Epidermal melanocyte (primary cell): ENCODE results near the gene RNPS1.
A peak's percentile ranks its signal among the peaks of the same experiment; 100 is the strongest.

ENCODE experiments used
- DNase-seq: peaks from one replicate; pipeline ENCODE4 v3.0.0; 2011; ENCODE audit warnings: low spot score; ENCODE audit not compliant: insufficient read length

The RNPS1 gene, protein sequence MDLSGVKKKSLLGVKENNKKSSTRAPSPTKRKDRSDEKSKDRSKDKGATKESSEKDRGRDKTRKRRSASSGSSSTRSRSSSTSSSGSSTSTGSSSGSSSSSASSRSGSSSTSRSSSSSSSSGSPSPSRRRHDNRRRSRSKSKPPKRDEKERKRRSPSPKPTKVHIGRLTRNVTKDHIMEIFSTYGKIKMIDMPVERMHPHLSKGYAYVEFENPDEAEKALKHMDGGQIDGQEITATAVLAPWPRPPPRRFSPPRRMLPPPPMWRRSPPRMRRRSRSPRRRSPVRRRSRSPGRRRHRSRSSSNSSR

DNA sequence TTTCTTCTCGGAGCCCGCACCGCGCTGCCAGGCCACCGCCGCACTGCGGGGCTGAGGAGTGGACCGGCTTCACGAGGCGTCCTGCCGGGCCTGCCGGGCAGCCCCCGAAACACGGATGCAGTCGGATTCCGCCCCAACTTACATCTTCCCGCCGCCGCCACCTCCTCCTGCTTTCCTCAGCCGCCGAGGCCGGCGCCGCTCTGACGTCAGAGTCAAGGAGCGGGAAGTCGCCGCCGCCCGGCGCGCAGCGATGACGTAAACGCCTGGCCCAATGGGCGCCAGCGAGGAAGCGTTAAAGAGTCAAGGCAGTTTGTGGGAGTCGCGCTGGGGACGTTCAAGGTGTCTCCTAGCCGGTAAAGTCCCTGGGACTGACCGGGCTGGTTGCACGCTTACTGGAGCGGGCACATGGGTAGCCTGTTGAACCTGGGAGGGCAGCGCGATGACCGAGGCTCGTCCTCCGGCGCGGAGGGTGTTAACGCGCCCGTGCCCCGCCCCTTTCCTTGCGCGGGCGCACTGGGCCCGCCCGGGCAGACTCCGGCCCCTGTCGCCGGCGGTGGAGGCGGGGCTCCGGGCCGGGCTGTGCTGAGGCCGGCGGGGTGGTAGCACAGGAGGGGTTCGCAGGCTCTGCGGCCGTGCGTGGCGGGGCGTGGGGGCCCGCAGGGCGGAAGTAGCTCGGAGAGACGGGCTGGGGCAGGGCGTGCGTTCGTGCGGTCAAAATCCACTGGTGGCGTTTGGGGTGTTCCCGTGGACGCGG is at the start of gene RNPS1:
TSS of gene RNPS1 (minus strand) at position 214 of the 754 bp plus-strand sequence. CDS start 3,483 bp downstream, outside the sequence.
- DNase-seq: peak; percentile 99

DNA sequence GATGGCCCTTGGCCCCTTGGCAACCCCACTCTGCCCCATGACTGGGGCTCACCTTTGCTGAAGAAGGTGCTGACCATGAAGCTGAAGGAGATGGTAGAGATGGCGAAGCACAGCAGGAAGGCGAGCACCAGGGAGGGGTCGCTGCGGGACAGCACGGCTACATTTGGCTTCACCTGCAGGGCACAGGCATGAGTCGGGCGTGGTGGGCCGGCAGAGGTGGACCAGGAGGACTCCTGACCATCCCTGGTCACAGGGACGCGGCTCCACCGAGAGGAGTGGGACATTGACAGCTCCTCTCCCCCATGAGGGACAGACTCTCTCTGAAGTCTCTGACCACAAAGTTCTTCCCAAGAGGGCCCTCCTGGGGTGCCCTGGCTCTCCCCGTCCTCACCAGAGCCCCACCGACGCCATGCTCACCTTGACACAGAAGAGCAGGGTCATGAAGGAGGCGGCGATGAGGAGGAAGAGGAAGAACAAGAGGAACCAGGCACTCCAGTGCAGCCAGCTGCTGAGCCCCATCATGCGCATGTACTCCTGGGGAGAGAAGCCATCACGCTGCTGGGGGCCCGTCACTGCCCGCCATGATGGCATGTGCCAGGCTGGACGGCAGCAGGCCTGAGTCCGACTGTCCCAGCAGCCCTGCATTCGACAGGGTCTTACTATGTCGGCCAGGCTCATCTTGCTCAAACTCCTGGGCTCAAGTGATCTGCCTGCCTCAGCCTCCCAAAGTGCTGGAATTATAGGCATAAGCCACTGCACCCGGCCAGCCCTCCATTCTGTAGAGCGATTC is 49.5 kb upstream of the RNPS1 start:
- DNase-seq: no peak

DNA sequence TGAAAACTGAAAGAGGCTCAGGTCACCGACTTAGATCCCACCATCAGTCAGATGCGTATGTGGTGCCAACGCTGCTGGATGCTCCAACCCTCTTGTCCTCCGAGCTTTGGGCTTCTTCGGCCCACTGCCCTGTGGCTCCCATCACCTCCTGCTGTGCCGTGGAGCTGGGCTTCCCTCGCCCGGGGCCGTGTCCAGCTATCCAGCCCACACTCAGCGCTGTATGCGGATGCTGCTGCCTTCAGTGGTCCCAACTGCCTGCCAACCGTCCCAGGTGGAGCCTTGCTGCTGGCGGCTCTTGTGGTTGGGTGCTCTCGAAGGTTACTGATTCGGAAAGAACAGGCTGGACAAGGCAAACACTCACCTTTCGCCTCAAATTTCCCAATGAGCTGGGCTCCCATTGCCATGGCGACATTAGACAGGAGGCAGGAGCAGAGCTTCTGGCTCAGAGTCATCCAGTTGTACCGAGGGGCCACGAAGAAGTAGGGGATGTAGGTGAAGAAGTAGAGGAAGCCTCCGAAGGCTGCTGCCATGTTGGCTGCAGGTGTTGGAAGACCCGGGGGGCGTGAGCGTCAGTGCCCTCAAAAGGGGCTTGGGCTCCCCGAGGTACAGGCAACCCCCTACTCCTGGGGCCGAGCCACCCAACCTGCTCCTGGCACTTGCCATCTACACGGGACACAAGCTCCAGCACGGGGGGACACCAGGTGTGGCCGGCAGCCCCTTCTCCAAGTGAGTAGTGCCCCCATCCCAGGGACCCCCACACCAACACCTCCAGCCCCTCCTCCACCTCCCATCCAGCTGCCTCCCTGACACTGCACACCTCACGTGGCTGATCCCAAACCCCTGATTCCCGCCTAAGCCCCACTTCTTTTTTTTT is 40.4 kb upstream of the RNPS1 start:
- DNase-seq: no peak

DNA sequence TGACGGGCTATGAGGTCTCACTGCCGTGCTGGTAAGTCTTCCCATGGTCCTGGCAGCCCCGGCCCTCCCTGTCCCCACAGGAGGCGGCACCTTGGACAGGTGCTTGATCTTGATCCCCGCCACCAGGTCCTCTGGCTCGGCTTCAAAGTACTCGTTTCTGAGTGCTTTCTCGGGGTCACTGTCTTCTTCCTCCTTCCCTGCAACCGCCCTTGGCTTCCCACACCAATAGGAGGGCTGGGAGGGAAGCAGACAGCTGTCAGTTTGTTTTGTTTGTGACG is 31.9 kb upstream of the RNPS1 start:
- no peak for DNase-seq

DNA sequence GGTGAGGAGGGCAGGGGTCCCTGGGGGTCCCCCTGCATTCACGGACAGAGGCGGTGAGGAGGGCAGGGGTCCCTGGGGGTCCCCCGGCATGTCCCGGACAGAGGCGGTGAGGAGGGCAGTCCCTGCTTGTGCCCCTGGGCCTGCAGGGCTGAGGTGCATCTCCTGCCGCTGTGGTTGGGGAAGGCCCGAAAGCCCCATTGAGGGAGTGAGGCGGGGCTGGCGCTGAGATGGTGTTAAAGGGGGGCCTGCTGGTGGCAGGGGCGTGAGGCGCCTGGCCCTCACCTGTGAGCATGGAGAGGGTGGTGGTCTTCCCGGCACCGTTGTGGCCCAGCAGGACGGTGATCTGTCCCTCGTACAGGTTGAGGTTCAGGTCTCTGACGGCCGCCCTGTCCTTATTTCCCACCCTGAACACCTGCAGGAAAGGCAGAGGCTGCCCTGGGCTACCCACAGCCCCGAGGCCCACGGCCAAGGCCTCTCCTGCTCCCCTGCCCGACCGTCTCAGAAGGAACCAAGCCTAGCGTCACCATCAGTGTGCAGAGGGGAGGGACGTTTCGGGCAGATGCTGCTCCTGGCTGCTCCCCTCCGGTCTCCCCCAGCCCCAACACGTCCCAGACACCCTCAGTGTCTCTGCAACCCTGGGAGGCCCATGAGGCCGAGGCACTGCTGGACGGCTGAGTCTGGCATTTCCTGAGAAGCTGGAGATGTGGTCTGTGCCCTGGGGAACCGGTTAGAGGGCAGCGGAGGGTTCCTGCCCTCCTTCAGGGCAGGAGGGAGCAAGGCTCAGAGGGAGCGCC is 31.4 kb upstream of the RNPS1 start:
- no peak for DNase-seq

DNA sequence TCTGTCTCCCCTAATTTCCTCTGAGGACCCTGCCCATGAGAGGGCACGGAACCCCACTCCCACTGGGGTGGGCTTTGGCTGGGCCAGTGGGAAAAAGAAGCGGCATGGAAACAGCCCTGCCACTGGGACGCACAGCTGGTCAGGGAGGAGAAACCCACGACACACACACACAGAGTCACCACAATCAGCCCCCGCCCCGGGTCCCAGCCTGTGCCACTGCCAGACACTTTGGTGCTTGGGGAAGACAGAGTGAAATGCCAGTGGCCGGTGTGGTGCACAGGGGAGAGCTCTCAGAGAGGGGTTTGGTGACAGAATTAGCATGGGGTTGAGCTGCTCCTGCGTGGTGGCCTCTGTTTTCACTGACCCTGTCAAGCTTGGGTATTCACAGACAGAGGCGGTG is 30.7 kb upstream of the RNPS1 start:
- DNase-seq: no peak

DNA sequence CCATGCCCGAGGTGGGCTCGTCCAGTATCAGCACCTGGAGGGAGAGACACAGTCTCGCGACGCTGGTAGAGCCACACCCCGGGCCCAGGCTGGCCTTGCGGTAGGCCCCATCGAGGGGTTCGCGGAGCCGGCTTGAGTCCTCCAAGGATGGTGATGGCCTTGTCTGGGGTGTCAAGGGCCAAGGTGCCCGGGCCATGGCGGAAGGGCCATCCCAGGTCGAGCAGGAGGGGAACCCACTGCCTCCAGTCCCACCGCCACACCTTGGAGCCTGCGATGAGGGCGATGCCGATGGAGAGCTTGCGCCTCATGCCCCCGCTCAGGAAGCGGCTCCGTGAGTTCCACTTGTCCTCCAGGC is 29.6 kb upstream of the RNPS1 start:
- DNase-seq: no peak

DNA sequence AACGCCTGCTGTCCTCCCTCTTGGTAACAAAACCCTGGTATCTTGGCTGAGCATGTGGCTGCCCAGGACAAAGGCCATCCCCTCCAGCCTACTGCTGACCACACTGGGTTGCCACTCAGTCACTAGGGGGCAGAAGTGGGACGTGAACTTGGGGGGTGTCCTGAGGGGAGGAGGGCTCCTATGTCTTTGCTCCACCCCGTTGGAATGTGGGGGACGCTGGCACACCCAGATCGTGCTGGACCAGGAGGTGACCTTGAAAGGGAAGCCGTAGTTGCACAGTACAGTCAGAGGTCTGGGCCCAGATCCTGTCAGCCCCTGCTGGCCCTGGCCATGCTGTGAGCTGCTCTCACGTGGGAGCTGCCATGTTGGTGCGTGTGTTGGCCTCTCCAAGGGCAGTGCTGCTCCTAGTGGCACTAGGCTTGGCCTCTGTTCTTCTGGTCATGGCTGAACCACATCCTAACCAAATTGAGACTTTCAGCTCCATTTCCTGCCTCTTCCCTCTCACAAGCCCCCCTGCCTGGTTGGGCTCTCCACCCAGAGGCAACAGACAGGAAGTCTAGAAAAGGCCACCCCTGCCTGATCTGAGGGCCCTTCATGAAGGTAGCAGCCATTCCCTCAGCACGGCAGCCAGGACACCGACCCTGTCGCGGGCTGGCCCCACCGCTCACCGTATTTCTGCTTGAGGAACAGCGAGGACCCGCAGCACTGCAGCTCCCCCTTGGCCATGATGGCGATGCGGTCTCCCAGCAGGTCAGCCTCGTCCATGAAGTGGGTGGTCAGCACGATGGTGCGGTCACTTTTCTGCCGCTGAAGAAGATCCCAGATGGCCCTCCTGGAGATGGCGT is 29.0 kb upstream of the RNPS1 start:
- DNase-seq: no peak

DNA sequence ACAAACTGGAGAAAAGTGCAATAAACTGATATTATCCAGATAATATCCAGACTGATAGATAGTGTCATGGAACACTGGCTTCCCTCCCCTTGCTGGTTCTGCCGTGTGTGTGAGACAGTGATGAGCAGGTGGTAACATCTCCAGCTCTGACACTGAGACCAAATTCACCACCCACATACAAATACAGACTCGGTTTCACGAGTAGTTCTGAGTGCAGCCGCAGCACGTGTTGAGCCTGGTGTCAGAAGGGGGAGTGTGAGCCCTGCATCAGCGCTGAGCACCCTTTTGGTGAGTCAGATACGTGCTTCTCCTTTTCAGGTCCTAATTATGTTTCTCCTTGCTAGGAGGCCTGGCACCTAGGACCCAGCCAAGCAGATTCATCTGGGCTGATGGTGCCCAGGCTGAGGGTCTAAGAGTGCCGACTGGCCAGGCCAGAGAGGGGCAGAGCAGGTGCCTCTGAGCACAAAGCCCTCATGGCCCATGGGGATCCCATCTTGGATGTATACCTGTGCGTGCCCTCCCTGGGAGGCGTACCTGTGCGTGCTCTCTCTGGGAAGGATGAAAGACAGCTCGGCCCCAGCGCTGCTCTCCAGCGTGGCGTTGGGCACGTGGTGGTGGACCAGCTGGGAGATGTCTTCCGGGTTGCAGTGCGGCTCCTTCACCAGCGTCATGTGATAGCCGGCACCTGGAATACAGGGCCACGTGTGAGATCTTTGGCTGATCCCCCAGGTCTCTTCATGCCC is 27.3 kb upstream of the RNPS1 start:
- DNase-seq: no peak

DNA sequence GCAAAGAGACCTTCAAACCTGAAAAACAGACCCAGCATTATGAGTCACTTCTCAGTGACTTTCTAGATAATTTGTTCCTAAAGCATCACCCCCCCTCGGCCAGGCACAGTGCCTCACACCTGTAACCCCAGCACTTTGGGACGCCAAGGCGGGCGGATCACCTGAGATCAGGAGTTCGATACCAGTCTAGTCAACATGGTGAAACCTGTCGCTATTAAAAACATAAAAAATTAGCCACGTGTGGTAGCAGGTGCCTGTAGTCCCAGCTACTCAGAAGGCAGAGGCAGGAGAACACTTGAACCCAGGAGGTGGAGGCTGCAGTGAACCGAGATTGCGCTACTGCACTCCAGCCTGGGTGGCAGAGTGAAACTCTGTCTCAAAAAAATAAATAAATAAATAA is 24.3 kb upstream of the RNPS1 start:
- DNase-seq: no peak

DNA sequence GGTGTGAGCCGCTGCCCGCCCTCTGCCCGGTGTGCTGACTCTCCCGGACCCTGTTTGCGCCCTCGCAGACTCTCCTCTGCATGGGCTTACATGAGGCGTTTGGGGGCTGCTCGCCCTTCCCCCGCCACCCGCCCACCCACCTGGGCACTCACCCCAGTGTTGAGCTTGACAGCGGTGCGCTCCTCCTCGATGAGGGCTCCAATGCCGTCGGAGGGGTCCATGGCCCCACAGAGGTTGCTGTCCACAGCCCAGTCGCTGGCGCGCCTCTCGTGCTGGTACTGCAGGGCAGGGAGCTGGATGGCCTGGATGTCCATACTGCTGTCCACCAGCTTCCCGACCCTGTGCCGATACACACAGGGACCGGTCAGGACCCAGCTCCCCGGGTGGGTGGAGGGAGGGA is 21.4 kb upstream of the RNPS1 start:
- DNase-seq: no peak

DNA sequence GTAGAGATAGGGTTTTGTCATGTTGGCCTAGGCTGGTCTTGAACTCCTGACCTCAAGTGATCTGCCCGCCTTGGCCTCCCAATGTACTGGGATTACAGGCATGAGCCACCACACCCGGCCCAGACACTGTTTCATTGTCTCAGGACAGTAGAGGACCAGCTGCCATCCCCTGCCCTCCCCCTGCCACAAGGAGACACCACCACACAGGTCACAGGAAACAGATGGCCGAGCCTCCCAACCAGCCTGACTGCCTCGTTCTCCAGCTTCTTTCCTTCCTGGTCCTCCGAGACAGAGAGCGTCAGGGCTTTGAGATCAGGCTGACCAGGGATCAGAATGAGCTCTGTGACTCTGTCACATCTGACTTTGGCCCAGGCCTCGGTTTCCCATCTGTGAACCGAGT is 20.8 kb upstream of the RNPS1 start:
- DNase-seq: no peak

DNA sequence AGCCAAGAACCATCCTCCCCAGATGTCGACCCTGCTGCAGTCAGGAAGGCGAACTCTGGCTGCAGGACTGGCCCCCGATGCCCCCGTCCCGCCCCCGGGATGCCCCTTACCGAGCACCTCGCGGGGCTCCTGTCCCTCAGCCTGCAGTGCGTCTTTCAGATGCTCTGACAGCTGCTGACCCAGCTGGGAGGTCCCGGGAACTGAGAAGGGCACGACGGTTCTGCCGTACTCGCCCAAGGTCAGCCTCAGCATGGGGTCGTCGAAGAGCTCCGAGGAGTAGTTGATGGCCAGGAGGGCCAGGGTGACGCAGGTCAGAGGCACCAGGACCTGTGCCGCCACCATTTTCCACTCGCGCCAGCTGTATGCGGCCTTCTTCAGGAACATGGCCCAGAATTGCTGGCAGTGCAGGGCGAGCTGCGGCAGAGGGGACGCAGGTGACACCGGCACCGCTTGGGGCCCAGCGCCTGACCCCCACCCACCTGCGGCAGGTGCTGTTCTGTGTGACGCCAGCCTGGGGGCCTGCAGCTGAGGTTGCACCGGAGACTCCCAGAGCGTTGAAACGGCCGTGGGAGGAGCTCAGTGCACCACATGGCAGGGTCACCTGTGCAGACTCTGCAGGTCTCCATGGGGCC is 20.1 kb upstream of the RNPS1 start:
- no peak for DNase-seq

DNA sequence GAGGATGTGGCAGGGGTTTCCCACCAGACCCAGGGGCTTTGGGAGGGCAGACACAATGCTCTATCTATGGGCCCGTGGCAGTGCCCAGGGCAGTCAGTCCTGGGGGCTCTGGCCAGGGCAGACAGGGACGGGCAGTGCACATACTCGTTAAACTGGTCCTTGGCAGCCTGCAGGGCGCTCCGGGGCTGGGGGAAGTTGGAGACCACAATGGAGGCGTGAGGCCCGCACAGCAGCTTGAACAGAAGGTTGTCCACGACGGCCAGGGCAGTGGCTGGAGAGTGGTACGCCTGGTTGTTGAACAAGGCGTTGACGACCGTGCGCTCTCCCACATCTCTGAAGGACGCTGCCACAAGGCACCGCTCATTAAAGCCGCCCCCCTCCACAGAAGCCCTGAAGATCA is 18.6 kb upstream of the RNPS1 start:
- no peak for DNase-seq

DNA sequence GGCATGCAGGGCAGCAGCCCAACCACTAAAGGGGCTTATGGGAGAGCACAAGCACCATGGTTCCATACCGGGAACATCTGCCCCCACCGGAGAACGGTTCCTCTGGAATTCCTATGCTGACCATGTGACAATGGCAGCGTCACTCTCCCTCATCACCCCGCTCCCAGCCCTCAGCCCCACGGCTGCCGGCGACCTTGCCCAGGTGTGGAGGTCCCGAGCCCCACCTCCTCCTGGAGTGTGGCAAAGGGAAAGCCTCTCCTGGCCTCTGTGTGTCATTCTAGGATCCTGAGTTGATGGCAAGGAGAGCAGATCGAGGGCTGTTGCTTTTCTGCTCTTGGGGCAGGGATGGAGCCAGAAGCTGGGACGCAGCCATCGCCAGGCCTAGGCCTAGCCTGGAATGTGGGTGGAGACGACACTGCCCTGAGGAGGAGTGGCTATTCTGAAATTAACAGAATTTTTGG is 17.8 kb upstream of the RNPS1 start:
- no peak for DNase-seq

DNA sequence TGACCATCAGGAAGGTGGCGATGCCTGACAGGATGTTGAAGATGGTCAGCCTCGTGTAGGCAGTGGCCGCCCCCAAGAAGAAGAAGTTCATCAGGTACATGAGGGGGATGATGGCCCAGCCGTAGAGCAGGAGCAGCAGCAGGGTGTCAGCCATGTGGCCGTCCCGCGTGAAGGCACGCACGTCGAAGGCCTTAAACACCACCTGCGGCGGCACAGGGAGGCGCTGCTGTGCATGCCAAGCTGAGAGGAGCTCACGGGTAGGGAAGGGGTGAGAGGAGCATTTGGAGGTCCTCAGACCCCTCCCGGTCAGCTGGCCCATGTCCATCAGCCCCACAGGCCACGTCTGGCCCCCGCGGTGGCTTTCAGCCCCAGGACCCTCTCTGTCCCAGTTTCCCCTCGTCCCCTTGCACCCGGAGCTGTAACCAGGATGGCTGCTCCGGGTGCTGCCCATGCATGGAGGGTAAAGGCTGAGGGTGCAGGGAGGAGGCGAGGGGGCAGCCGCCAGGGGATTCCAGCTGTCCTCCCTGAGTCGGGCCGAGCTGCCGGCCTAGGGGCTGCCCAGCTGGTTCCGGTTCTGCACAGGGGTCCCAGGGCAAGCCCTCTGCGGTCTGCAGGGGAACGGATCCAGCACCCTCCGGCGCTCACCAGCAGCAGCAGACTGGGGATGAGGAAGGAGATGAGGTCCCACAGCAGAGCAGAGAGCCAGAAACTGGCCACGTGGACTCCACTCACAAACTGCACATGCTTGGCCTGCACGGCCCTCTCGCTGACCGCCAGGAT is 17.1 kb upstream of the RNPS1 start:
- no peak for DNase-seq

DNA sequence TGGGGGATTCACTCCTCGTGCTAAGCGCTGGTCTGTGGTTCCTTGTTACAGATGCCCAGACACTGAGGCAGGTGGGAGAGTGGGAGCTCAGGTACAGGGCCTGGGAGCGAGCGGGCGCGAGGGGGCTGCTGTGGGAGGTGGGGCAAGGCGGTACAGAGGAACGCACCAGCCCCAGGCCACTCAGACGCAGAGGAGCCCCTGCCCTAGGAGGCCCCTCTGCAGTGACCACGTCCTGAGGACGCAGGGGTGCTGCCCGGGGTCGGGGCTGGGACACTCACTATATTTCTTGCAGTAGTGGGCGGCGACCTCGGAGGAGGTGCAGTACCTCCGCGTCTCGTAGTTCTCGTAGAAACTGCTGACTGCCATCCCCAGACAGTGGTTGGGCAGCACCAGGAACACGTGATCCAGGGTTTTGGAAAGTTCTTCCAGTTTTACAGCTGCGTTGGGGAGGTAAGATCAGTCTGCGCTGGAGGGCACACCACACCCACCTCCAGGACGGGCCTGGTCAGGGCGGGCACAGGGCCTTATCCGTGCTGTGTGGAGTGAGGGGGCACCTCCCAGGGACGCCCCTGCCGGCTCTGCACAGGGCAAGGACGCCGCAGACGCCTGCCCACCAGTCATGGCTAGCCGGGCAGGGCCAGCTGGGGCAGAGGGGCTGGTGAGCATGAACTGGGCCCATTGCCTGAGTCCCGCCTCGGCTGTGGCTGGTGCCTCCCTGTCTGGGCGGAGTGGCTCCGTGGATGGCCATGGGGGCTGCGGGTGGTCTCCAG is 16.3 kb upstream of the RNPS1 start:
- DNase-seq: no peak
